CD8-positive, alpha-beta memory T cell (primary cell): ENCODE data around the gene GRHL1. TPM values are rescaled to one million over a fixed set of nuclear protein-coding genes. Genes with fewer than 3 reads are reported as not detected.
A peak's percentile ranks its signal among the peaks of the same experiment; 100 is the strongest.

ENCODE experiments used
- CTCF ChIA-PET: fragments of 350-600 bp; sonication (Branson Sonifier 250); formaldehyde crosslinking; loops from one replicate; lab custom pipeline; 2021; ENCODE audit warnings: antibody characterized with exemption; lab: Charles Lee
- POLR2A ChIA-PET: fragments of 350-600 bp; sonication (Branson Sonifier 250); formaldehyde crosslinking; loops from one replicate; lab custom pipeline; 2021; ENCODE audit warnings: antibody characterized with exemption; lab: Charles Lee
- DNase-seq, 5 donors: peaks; one replicate each; pipeline versions ENCODE4 v3.0.0 to v3.0.0-alpha.2; 2020 to 2022; ENCODE audit warnings: mixed read lengths in 1 of 5
- H3K27ac ChIP-seq: one replicate; pipeline ENCODE4 v1.7.0; 2013; ENCODE audit warnings: low read depth, mild to moderate bottlenecking, low read length, moderate library complexity
- H3K27me3 ChIP-seq: 2 replicates; pipeline ENCODE4 v1.7.0; 2013; ENCODE audit warnings: low read length, mild to moderate bottlenecking; ENCODE audit not compliant: insufficient read depth, poor library complexity, severe bottlenecking
- H3K36me3 ChIP-seq: 2 replicates; pipeline ENCODE4 v1.7.0; 2013; ENCODE audit warnings: mild to moderate bottlenecking, low read length, moderate library complexity; ENCODE audit not compliant: insufficient read depth
- H3K4me1 ChIP-seq: 2 replicates; pipeline ENCODE4 v1.7.0; 2013; ENCODE audit warnings: mild to moderate bottlenecking, low read length, moderate library complexity; ENCODE audit not compliant: insufficient read depth
- H3K4me3 ChIP-seq: 2 replicates; pipeline ENCODE4 v1.7.0; 2013; ENCODE audit warnings: mild to moderate bottlenecking, low read length
- H3K9me3 ChIP-seq: 2 replicates; pipeline ENCODE4 v1.7.0; 2013; ENCODE audit warnings: mild to moderate bottlenecking, low read length
- H3K27ac Mint-ChIP-seq, 8 donors: one replicate each; pipeline ENCODE4 v1.8.0; 2020 to 2021; ENCODE audit warnings: mixed read lengths in 8 of 8, mild to moderate bottlenecking in 6 of 8, inconsistent platforms in 3 of 8, moderate library complexity in 3 of 8
- H3K27me3 Mint-ChIP-seq, 2 donors: one replicate each; pipeline ENCODE4 v1.8.0; 2020 to 2021; ENCODE audit warnings: mixed read lengths in 2 of 2, mild to moderate bottlenecking in 1 of 2, moderate library complexity in 1 of 2
- H3K36me3 Mint-ChIP-seq, 3 donors: one replicate each; pipeline ENCODE4 v1.8.0; 2020 to 2021; ENCODE audit warnings: mixed read lengths in 3 of 3, inconsistent platforms in 1 of 3, mild to moderate bottlenecking in 1 of 3
- H3K4me1 Mint-ChIP-seq, 3 donors: one replicate each; pipeline ENCODE4 v1.8.0; 2020 to 2021; ENCODE audit warnings: mixed read lengths in 3 of 3, inconsistent platforms in 1 of 3, mild to moderate bottlenecking in 1 of 3
- H3K4me3 Mint-ChIP-seq, 7 donors: one replicate each; pipeline ENCODE4 v1.8.0; 2020 to 2021; ENCODE audit warnings: mixed read lengths in 7 of 7, mild to moderate bottlenecking in 6 of 7, moderate library complexity in 4 of 7, inconsistent platforms in 2 of 7
- H3K9me3 Mint-ChIP-seq, 5 donors: one replicate each; pipeline ENCODE4 v1.8.0; 2020 to 2022; ENCODE audit warnings: mixed read lengths in 5 of 5, mild to moderate bottlenecking in 3 of 5, moderate library complexity in 2 of 5, inconsistent platforms in 1 of 5
- polyA plus RNA-seq: library from polyadenylated mRNA; unstranded; fragments of 300-500 nt; fragmentation: Illumina TruSeq; gene quantifications from one replicate; pipeline ENCODE4 v1.2.3, GENCODE V29; 2021
- total RNA-seq, 2 experiments: library from RNA; stranded (reverse); gene quantifications; one replicate each; pipeline ENCODE4 v1.2.3, GENCODE V29; 2021

Gene GRHL1
- total and polyA plus RNA-seq, 3 experiments from 2014 or later: 0.12 to 0.93 (median 0.88) TPM

DNA sequence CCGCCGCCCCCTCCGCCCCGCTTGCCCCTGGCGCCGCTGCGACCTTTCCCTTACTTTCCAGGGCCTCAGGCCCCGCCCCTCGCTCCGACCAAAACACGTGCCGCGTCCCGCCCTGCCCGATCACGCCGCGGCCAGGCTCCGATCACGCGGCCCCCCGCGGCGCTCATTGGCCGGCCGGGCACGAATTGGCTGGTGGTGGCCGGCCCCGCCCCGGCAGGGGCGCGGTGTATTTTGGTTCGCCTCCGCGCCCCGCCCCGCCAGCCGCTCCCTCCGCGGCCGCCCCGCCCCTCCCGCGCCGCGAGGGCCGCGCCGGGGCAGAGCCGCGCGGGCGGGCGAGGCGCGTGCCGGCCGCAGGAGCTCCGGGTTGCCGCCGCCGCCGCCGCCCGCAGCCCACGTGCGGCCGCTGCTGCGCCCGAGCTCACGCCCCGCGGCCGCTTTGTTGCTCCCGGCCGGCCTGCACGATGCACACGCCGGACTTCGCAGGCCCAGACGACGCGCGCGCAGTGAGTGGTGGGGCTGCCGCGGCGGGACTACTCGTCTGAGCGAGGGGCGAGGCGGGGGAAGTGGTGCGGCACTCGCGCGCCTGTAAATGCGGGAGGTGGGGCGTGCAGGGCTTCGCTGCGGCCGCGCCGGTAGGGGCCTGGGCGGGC is 91.9 kb downstream of the GRHL1 start, which contains the start of gene KLF11:
TSS of gene KLF11 (plus strand) at position 295 of the 650 bp plus-strand sequence. CDS start at position 462, 167 bp downstream.
- Mint-ChIP-seq H3K27me3 (peaks cover 0 to 6% of the 10 kb centered on the region in 2 donors), H3K27ac (peak within 1 kb of the TSS; percentile 91 to 99 (median 97)), H3K4me3 (peak within 1 kb of the TSS; percentile 84 to 94 (median 87)), H3K4me1 (peaks cover 28 to 49% (median 31%) of the 10 kb centered on the region in 3 donors), H3K36me3 (peaks cover 0 to 23% (median 0%) of the 10 kb centered on the region in 3 donors), H3K9me3 (no peaks in the 10 kb centered on the region)
- Histone ChIP-seq H3K9me3 (no peaks in the 10 kb centered on the region), H3K27ac (peak within 1 kb of the TSS; percentile 69), H3K4me3 (peak within 1 kb of the TSS; percentile 64), H3K4me1 (peaks cover 17% of the 10 kb centered on the region), H3K27me3 (no peaks in the 10 kb centered on the region), H3K36me3 (peaks cover 7% of the 10 kb centered on the region)
- POLR2A ChIA-PET: interaction anchor here (0.6 to 1.9 kb wide), 6 partner anchors 12 to 404 kb away, joined by 3 to 10 read pairs (median 4); partner anchors contain the start of gene ODC1
- DNase-seq: peak; percentile 77 to 89 (median 82)
- CTCF ChIA-PET: interaction anchor here (0.9 to 1.0 kb wide), 3 partner anchors 59 to 244 kb away, joined by 3 to 6 read pairs (median 3); partner anchors contain the start of gene TAF1B

DNA sequence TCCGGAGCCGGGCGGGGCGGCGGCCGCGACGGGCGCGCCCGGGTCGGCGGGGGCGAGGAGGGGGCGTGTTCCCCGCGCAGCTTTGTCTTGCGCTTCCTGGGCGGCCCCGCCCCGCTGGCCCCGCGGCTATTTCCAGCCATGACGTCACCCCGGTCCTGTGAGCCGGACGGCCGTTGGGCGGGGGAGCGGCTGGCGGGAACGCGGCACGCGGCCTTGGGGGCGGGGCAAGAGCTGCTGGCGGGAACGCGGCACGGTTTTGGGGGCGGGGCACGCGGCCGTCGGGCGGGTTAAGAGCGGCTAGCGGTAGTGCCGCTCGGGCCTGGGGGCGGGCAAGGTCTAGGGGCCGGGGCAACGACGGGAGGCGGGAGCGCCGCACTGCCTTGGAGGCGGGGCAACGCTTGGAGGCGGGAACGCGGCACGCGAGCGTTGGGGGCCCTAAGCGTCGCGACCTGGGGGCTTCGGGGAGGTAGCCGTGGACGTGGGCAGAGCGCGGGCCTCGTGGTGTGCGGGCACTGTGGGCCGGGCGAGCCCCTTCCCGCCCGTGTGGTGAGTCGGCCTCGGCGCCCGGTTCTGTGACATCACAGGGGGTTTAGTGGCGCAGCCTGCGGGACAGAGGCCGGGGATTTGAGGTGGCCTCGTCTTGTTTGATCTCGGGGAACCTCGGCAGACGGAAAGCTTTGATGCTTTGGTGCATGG is 92.6 kb downstream of the GRHL1 start:
- Histone ChIP-seq H3K27me3 (no peaks in the 10 kb centered on the region), H3K36me3 (peaks cover 10% of the 10 kb centered on the region), H3K4me3 (peak overlapping the region; percentile 50), H3K9me3 (no peaks in the 10 kb centered on the region), H3K27ac (peak overlapping the region; percentile 69), H3K4me1 (peaks cover 17% of the 10 kb centered on the region)
- no peaks in the 10 kb centered on the region for H3K9me3 Mint-ChIP-seq
- H3K4me3 Mint-ChIP-seq: peak overlapping the region; percentile 78 to 85 (median 83)
- peak; percentile 90 to 96 (median 94) for DNase-seq
- H3K27me3 Mint-ChIP-seq: peaks cover 0 to 6% of the 10 kb centered on the region in 2 donors
- CTCF ChIA-PET: interaction anchor here (0.9 to 9.6 kb wide), 6 partner anchors 11 to 245 kb away, joined by 3 to 201 read pairs (median 4); partner anchors contain the start of gene TAF1B
- peaks cover 28 to 53% (median 31%) of the 10 kb centered on the region in 3 donors for H3K4me1 Mint-ChIP-seq
- H3K36me3 Mint-ChIP-seq: peaks cover 0 to 27% (median 0%) of the 10 kb centered on the region in 3 donors
- POLR2A ChIA-PET: interaction anchor here (0.6 to 1.9 kb wide), 9 partner anchors 13 to 404 kb away, joined by 3 to 10 read pairs (median 4); partner anchors contain the start of genes ODC1 and TAF1B
- peak overlapping the region; percentile 88 to 98 (median 96) for H3K27ac Mint-ChIP-seq

- no peaks in the 10 kb centered on the region for H3K9me3 ChIP-seq
- no peak overlapping the region for H3K27ac ChIP-seq
- no peak for DNase-seq
- Mint-ChIP-seq H3K9me3 (no peaks in the 10 kb centered on the region), H3K36me3 (peaks cover 0 to 38% (median 0%) of the 10 kb centered on the region in 3 donors), H3K4me1 (peaks cover 26 to 55% (median 29%) of the 10 kb centered on the region in 3 donors), H3K27me3 (peaks cover 0 to 6% of the 10 kb centered on the region in 2 donors), H3K27ac (peak overlapping the region; percentile 49 to 98 (median 90)), H3K4me3 (peak overlapping the region; percentile 3 to 84 (median 55))
- CTCF ChIA-PET: interaction anchor here (1.1 to 9.6 kb wide), 5 partner anchors 10 to 232 kb away, joined by 4 to 201 read pairs (median 40); no protein-coding TSS in a partner anchor
- peaks cover 17% of the 10 kb centered on the region for H3K4me1 ChIP-seq
- peaks cover 17% of the 10 kb centered on the region for H3K36me3 ChIP-seq
- H3K4me3 ChIP-seq: no peak overlapping the region
- POLR2A ChIA-PET: no interaction called here
- no peaks in the 10 kb centered on the region for H3K27me3 ChIP-seq
Measured at GRCh38 chr2:10045561-10046355, 94.3 kb downstream of the GRHL1 start.

DNA sequence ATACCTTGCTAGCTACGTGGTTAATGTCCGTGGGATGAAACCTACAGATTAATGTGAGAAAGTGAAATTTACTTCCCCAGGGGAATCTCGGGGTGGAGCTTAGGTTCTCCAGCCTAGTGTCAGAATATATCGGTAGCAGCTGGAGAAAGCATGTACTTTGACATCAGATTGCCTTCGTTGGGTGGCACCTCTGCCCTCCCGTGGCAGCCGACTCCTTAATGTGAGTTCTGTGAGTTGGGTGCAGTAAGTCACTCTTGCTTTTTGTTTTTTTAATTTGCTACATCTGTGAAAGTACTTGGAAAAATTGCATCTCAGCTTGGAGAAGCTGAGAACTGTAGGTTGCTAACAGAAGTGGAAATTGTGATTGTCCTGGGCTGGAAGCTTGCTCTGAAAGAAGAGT is 95.4 kb downstream of the GRHL1 start:
- Histone ChIP-seq H3K4me1 (peaks cover 17% of the 10 kb centered on the region), H3K36me3 (peaks cover 18% of the 10 kb centered on the region), H3K27ac (no peak overlapping the region), H3K9me3 (no peaks in the 10 kb centered on the region), H3K4me3 (no peak overlapping the region), H3K27me3 (no peaks in the 10 kb centered on the region)
- H3K27ac Mint-ChIP-seq: peak overlapping the region in 5 of 8 donors; percentile 58 to 98 (median 87)
- no peaks in the 10 kb centered on the region for H3K9me3 Mint-ChIP-seq
- H3K4me1 Mint-ChIP-seq: peaks cover 23 to 47% (median 25%) of the 10 kb centered on the region in 3 donors
- no peak for DNase-seq
- CTCF ChIA-PET: interaction anchor here (1.1 to 9.6 kb wide), 8 partner anchors 11 to 491 kb away, joined by 3 to 201 read pairs (median 6); partner anchors contain the start of genes ADAM17 and TAF1B
- H3K27me3 Mint-ChIP-seq: peaks cover 0 to 6% of the 10 kb centered on the region in 2 donors
- H3K4me3 Mint-ChIP-seq: peak overlapping the region in 1 of 7 donors; percentile 38
- peaks cover 0 to 40% (median under 1%) of the 10 kb centered on the region in 3 donors for H3K36me3 Mint-ChIP-seq
- POLR2A ChIA-PET: interaction anchor here (0.7 kb wide), 1 partner anchor 63 kb away, joined by 3 read pairs; no protein-coding TSS in a partner anchor

DNA sequence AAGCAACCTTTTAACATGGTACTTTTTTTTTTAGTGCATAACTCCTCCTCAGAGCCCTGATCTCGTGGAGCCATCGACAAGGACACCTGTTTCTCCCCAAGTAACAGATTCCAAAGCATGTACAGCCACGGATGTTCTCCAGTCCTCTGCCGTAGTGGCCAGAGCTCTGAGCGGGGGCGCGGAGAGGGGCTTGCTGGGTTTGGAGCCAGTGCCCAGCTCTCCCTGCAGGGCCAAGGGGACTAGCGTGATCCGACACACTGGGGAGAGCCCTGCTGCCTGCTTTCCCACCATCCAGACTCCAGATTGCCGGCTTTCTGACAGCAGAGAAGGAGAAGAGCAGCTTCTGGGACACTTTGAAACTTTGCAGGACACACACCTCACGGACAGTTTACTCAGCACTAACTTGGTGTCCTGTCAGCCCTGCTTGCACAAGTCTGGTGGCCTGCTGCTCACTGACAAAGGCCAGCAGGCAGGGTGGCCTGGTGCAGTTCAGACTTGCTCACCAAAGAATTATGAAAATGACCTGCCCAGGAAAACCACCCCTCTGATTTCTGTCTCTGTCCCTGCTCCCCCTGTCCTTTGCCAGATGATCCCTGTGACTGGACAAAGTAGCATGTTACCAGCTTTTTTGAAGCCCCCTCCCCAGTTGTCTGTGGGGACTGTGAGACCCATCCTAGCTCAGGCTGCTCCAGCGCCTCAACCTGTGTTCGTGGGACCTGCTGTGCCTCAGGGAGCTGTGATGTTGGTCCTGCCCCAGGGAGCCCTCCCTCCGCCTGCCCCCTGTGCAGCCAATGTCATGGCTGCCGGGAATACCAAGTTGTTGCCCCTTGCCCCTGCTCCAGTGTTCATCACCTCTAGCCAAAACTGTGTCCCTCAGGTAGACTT is 96.4 kb downstream of the GRHL1 start:
- Histone ChIP-seq H3K36me3 (peaks cover 24% of the 10 kb centered on the region), H3K27me3 (no peaks in the 10 kb centered on the region), H3K9me3 (no peaks in the 10 kb centered on the region), H3K4me1 (peaks cover 10% of the 10 kb centered on the region), H3K4me3 (no peak overlapping the region), H3K27ac (no peak overlapping the region)
- Mint-ChIP-seq H3K4me3 (no peak overlapping the region), H3K4me1 (peaks cover 14 to 38% (median 17%) of the 10 kb centered on the region in 3 donors), H3K36me3 (peaks cover 0 to 49% (median 3%) of the 10 kb centered on the region in 3 donors), H3K27me3 (peaks cover 0 to 4% of the 10 kb centered on the region in 2 donors), H3K27ac (peak overlapping the region in 5 of 8 donors; percentile 50 to 95 (median 70)), H3K9me3 (no peaks in the 10 kb centered on the region)
- no peak for DNase-seq
- ChIA-PET CTCF (interaction anchor here (0.8 to 9.6 kb wide), 18 partner anchors 9 to 492 kb away, joined by 3 to 201 read pairs (median 4); partner anchors contain the start of genes ADAM17 and TAF1B), POLR2A (interaction anchor here (0.6 to 1.3 kb wide), 3 partner anchors 10 to 234 kb away, joined by 3 to 7 read pairs (median 3); no protein-coding TSS in a partner anchor)

DNA sequence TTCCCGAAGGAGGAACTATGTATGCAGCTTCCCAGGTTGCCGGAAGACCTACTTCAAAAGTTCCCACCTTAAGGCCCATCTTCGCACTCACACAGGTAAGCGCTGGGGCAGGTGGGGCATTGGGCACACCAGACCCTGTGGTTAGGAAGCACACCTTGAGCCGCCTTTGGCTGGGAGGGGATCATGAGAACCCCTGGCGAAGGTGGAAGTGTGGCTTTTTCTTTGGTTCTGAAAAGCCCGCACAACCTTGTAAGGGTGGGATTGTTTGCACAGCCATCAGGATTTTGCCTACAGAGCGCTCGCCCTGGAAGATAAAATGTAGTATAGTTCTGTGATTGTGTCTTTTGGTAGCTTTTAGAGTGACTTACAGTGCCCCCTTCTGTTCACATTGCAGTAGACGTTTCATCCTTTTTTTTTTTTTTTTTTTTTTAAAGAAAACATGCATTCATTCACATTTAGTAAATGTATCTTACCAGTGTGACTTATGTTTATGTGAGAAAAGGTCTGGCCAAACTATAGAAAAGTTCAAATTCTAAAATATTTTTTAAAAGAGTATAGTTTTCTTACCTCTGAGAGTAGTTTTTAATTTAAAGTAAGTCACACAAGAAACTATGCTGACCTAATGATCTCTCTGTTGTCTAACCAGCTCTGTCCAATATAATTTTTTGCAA is 97.1 kb downstream of the GRHL1 start:
- H3K9me3 ChIP-seq: no peaks in the 10 kb centered on the region
- Mint-ChIP-seq H3K27me3 (peaks cover 0 to 4% of the 10 kb centered on the region in 2 donors), H3K9me3 (no peaks in the 10 kb centered on the region), H3K4me1 (peaks cover 13 to 36% (median 16%) of the 10 kb centered on the region in 3 donors), H3K36me3 (peaks cover 0 to 57% (median 6%) of the 10 kb centered on the region in 3 donors), H3K4me3 (peak overlapping the region in 1 of 7 donors; percentile 40), H3K27ac (peak overlapping the region in 4 of 8 donors; percentile 63 to 95 (median 76))
- POLR2A ChIA-PET: interaction anchor here (0.6 to 1.3 kb wide), 4 partner anchors 9 to 235 kb away, joined by 3 to 7 read pairs (median 5); no protein-coding TSS in a partner anchor
- DNase-seq: peak in 2 of 5 donors; percentile 51 to 57
- H3K4me1 ChIP-seq: peaks cover 10% of the 10 kb centered on the region
- no peaks in the 10 kb centered on the region for H3K27me3 ChIP-seq
- no peak overlapping the region for H3K4me3 ChIP-seq
- peaks cover 29% of the 10 kb centered on the region for H3K36me3 ChIP-seq
- CTCF ChIA-PET: interaction anchor here (0.7 to 9.6 kb wide), 23 partner anchors 9 to 493 kb away, joined by 3 to 201 read pairs (median 4); partner anchors contain the start of gene ADAM17
- H3K27ac ChIP-seq: no peak overlapping the region
